ENCODE results near the gene CSTA.

Gene CSTA

DNA sequence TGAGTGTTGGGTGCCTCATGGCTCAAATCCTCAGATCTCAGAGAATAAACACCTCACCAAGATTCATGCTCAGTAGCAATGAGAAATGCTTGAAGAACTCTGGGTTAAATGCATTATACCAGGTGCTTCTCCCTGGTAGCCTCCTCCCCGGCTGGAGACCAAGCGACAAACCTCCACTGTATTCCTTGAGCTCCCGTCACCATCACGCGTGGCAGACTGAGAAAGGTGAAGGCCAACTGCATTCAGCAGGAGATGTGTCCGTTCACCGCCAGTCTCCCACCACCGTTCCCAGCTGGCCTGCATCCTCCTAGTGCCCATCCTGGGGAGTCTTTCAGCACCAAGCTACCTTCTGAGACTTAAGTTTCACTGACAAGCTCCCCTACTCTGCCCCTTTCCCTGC, 7.5 kb downstream of the CSTA start:
- DNase-seq (ENCODE audit: low read depth), result no peak
- TF ChIP-seq, protein P1, sequence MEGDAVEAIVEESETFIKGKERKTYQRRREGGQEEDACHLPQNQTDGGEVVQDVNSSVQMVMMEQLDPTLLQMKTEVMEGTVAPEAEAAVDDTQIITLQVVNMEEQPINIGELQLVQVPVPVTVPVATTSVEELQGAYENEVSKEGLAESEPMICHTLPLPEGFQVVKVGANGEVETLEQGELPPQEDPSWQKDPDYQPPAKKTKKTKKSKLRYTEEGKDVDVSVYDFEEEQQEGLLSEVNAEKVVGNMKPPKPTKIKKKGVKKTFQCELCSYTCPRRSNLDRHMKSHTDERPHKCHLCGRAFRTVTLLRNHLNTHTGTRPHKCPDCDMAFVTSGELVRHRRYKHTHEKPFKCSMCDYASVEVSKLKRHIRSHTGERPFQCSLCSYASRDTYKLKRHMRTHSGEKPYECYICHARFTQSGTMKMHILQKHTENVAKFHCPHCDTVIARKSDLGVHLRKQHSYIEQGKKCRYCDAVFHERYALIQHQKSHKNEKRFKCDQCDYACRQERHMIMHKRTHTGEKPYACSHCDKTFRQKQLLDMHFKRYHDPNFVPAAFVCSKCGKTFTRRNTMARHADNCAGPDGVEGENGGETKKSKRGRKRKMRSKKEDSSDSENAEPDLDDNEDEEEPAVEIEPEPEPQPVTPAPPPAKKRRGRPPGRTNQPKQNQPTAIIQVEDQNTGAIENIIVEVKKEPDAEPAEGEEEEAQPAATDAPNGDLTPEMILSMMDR (conservative IDR thresholded peaks at IDR 0.05; ENCODE audit: control insufficient read depth, insufficient read depth, low read depth, low read length), result no peak
- no peak overlapping the region for H3K4me3 ChIP-seq (ENCODE audit: control insufficient read depth, low read depth, low read length)

DNA sequence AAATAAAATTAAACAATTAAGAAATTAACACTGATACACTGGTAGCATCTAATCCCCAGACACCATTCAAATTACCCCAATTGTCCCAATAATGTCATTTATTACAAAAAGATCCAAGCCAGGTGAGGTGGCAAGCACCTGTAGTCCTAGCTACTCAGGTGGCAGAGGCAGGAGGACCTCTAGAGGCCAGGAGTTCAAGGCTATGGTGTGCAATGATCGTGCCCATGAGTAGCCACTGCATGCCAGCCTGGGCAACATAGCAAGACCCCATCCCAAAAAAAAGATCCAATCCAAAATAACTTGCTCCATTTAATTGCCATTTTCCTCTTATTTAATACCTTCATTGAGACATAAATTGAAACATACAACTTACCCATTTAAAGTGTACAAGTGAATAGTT, 17.8 kb downstream of the CSTA start:
- no peak for DNase-seq (ENCODE audit: low read depth)

DNA sequence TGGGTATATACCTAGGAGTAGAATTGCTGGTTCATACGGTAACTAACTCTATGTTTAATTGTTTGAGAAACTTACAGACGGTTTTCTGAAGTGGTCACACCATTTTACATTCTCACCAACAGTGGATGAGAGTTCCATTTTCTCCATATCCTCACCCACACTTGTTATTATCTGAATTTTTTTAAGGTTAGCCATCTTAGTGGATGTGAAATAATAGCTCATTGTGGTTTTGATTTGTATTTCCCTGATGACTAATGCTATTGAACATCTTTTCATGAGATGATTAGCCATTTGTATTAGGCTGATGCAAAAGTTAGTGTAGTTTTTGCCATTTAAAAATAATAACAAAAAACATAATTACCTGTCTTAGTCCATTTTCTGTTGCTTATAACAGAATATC, 18.6 kb downstream of the CSTA start:
- DNase-seq (ENCODE audit: low read depth), result peak; percentile 49
- TF ChIP-seq, protein P1 (conservative IDR thresholded peaks at IDR 0.05; ENCODE audit: control insufficient read depth, insufficient read depth, low read depth, low read length), result no peak
- no peak overlapping the region for H3K4me3 ChIP-seq (ENCODE audit: control insufficient read depth, low read depth, low read length)

More for the DNA sequence above, 17.8 kb downstream of the CSTA start:
- no peak overlapping the region for H3K4me3 ChIP-seq (ENCODE audit: control insufficient read depth, low read depth, low read length)
- TF ChIP-seq, protein P1 (conservative IDR thresholded peaks at IDR 0.05; ENCODE audit: control insufficient read depth, insufficient read depth, low read depth, low read length), result no peak

DNA sequence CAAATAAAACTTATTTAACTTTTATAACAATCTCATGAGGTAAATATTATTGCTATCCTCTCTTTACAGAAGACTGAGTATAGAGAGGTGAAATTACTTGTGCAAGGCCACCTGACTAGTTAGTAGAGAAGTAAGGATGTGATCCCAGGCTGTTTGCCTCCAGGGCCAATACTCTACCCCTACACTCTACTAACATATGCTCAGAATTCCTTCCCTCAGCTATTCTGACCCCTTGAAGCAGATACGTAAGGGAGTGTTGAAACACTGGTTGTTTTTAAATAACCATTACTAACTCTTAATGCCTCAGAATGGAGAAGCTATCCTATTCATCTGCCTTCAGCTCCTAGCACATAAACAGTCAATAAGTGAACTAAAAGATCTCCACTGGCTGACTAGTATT, 24.1 kb downstream of the CSTA start:
- no peak overlapping the region for H3K4me3 ChIP-seq (ENCODE audit: control insufficient read depth, low read depth, low read length)
- no peak for DNase-seq (ENCODE audit: low read depth)
- TF ChIP-seq, protein P1 (conservative IDR thresholded peaks at IDR 0.05; ENCODE audit: control insufficient read depth, insufficient read depth, low read depth, low read length), result no peak

DNA sequence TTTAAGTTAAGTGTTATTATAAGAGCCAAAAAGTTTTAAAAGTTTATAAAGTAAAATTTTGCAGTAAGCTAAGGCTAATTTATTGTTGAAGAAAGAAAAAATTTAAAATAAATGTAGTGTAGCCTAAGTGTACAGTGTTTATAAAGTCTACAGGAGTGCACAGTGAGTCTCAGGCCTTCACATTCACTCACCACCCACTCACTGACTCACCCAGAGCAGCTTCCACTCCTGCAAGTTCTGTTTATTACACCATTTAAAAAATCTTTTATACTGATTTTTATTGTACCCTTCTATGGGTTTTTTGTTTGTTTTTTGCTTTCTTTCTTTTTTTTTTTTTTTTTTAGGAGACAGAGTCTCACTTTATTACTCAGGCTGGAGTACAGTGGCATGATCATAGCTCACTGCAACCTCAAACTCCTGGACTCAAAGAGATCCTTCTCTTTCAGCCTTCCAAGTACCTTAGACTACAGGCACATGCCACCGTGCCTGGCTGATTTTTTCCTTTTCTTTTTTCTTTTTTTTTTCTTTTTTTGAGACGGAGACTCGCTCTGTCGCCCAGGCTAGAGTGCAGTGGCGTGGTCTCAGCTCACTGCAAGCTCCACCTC, 25.9 kb downstream of the CSTA start:
- TF ChIP-seq, protein P1 (conservative IDR thresholded peaks at IDR 0.05; ENCODE audit: control insufficient read depth, insufficient read depth, low read depth, low read length), result no peak
- DNase-seq (ENCODE audit: low read depth), result peak; percentile 77

DNA sequence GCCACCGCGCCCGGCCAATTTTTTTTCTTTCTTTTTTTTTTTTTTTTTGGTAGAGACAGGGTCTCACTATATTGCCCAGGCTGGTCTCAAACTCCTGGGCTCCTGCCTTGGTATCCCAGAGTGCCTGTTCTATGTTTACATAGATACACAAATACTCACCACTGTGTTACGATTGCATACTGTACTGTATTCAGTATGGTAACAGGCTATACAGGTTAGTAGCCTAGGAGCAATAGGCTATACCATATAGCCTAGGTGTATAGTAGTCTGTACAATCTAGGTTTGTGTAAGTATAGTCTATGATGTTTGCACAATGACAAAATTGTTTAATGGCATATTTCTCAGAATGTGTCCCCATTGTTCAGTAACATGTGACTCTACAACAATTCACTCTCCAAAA, 26.6 kb downstream of the CSTA start:
- TF ChIP-seq, protein P1 (conservative IDR thresholded peaks at IDR 0.05; ENCODE audit: control insufficient read depth, insufficient read depth, low read depth, low read length), result no peak
- DNase-seq (ENCODE audit: low read depth), result no peak
- no peak overlapping the region for H3K4me3 ChIP-seq (ENCODE audit: control insufficient read depth, low read depth, low read length)

More for the DNA sequence above, 25.9 kb downstream of the CSTA start:
- no peak overlapping the region for H3K4me3 ChIP-seq (ENCODE audit: control insufficient read depth, low read depth, low read length)

DNA sequence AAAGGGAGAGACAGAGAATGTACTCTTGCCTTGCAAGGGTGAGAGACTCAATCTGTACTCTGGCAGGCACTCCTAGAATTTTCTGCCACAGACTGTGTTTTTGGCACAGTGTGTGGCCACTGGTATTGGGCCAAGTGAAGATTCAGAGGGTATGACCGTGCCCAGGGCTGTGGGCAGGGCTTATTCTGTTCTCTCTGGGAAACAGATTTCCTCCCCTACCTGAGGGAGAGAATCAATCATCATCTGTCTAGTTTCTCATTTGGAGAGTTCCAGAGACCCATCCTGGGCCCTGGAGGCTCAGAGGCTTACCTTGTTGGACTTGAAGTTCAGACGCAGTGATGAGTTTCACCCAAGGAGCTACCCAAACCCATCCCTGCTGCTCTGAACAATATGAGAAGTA, 28.2 kb downstream of the CSTA start:
- TF ChIP-seq, protein P1 (conservative IDR thresholded peaks at IDR 0.05; ENCODE audit: control insufficient read depth, insufficient read depth, low read depth, low read length), result no peak
- DNase-seq (ENCODE audit: low read depth), result peak; percentile 4
- H3K4me3 ChIP-seq (ENCODE audit: control insufficient read depth, low read depth, low read length), result no peak overlapping the region

Data from fibroblast of mammary gland (primary cell).